ENCODE results near the gene GTSE1.
"Not testable (repeated sequence)": the region's sequence is repeated elsewhere in the genome, so short reads cannot be mapped to it uniquely, and the experiment has no call there.

GTSE1 gene

DNA sequence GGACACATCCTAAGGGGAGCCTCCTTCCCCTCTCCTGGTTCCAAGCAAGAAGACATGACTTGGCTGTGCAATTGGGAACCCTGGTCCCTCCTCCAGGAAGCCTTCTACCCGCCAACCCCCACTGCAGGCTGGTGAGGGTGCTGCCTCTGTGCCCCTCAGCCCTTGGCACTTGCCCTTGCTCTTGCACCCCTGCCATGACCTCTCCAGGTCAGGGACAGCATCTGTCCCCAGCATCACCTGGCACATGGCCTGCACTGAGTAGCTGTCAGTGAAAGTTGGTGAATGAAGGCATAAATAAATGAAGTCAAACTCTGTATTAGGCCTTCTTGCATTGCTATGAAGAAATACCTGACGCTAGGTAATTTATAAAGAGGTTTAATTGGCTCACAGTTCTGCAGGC, 1.9 kb upstream of the GTSE1 start:
- no peak for DNase-seq

DNA sequence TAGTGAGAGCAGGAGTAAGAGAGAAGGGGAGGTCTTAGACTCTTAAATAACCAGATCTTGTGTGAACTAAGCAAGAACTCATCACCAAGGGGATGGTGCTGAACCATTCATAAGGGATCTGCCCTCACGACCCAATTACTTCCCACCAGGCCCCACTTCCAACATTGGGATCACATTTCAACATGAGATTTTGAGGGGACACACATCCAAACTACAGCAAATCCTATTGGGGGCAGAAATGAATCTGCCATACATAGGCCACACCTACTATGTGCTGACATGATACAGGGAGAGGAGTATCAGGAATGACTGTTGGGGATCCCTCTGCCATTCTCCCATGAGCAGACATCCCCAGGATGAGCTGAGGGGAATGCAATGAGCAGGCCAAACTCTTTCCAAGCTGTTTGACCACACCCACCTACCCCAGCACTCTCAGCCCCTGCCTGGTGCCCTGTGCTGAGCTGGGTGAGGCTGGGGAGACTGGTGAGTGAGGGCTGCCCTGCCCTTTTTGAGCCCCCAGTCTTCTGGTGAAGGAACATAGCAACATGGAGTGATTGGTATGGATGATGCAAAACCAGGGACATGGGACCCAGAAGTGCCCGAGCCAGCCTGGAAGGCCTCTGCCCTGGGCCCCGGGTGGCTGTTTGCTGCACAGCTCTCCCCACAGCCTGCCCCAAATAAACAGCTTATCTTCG, 1.2 kb upstream of the GTSE1 start:
- DNase-seq: no peak

DNA sequence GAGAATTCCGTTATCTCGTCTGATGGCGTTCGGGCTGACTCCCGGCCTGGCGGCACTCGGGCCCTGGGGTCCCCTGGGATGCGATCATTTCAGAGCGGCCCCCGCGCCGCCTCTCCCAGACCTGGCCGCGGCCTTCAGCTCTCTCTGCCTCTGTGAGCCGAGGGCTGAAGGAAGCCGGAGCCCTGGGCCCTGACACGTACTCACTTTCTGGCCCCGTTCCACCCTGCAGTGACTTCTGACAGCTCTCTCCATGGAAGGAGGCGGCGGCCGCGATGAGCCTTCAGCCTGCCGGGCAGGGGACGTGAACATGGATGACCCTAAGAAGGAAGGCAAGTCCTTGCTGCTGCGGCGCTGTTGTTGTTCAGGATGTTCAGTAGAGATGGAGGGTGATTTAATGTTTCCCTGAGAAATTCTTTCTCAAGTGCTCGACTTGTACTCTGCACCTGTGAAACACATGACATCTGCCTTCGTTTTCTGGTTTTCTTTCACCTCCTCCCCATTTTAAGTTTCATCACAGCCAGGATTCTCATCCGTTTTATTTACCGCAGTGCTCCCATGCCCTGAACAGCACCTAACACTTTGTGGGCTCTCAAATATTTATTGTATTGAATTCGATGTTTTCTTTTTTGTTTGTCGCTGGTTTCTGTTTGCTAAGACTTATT, 612 bp downstream of the GTSE1 start:
- no peak for DNase-seq

DNA sequence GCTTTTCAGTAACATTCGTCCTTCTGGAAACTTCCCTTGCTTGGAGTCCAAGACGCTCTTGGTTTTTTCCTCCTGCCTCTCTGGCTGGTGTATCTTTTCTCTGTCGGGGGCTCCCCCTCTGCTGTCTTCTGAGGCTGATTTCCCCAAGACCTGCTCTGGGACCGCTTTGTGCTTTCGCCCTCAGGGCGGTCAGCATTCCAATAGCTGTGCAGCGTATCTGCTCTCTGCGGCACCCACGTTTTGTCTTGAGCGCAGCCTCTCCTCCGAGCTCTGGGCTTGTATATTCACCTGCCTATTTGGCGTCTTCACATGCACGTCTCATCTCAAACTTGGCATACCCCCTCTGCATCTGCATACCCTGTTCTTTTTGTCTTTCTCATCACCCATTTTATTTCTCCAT, 2.4 kb downstream of the GTSE1 start:
- no peak for DNase-seq

DNA sequence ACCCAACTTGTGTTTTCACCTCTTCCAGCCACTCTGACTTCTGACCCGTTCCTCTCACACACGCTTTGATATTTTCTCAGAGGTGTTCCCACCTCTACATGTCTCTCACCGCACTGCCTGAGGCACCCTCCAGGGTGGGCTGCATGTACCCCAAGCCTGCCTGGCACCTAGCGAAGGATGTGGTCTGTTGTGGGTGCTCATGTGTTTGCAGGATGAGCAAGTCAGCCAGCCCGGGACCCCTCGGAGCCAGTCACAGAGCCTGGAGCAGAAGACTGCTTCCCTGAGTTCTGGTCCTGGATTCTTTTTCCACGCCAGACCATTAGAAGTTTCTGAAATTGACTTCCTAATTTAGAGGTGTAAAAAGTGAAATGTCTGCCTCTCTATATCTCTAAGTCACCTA, 3.8 kb downstream of the GTSE1 start:
- DNase-seq: no peak

DNA sequence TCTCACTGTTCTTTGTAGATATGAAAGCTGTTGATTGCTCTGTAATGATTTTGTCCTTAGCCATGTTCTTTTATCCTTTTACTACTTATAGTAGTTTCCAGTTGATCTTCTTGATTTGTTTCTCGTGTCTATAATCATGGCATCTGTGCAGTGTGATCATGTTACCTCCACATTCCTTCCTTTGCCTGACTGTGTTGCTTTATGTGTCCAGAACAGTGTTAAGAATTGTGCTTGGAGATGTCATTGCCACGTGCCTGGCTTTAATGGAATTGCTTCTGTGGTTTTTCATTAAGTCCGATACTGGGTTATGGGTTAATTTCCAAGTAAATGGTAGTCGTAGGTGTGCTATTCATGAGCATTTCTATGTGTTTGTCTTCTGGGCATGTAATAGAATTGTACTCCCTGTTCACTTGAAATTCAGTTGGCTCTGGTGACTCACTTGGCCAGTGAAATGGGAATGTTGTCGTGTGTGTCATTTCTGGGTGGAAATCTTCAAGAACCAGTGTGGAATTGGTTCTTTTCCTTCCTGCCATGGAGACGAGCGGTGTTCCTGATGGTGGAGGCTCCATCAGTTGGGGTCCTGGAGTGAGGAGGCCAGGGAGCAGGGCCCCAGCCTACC, 6.8 kb downstream of the GTSE1 start:
- no peak for DNase-seq

DNA sequence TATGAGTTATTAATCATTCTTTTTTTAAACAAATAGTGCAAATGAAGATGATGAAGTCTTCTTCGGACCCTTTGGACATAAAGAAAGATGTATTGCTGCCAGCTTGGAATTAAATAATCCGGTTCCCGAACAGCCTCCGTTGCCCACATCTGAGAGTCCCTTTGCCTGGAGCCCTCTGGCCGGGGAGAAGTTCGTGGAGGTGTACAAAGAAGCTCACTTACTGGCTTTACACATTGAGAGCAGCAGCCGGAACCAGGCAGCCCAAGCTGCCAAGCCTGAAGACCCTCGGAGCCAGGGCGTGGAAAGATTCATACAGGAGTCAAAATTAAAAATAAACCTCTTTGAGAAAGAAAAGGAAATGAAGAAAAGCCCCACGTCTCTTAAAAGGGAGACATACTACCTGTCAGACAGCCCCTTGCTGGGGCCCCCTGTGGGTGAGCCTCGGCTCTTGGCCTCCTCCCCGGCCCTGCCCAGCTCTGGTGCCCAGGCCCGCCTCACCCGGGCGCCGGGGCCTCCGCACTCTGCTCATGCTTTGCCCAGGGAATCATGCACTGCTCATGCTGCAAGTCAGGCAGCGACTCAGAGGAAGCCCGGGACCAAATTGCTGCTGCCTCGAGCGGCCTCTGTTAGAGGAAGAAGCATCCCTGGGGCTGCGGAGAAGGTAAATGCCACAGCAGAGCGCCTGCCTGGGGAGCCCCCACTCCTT, 11.8 kb downstream of the GTSE1 start:
- DNase-seq: no peak

DNA sequence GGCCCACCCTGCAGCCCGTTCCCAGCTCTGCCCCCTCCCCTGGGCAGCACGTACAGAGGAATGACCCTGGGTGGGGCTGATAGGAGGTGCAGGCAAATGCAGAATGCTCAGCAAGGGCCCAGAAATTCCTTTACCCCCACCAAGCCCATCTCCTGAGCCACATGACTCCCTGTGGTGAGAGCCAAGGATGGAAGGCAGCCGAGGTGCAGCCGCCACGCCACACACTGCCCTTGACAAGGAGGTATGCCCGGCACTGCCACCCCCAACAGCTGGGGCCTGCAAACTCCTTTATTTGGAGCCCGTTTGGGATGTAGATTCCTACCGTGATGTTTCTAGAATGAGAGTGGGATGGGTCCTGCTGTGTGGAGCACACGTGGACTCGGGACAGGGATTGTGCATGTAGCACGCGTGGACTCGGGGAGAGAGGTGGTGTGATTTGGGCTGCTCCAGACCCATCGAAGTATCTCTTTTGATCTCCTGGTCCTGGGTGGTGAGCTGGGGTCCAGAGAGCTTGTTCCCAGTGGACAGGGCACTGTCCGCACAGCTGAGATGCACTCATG, 12.9 kb downstream of the GTSE1 start:
- DNase-seq: no peak

DNA sequence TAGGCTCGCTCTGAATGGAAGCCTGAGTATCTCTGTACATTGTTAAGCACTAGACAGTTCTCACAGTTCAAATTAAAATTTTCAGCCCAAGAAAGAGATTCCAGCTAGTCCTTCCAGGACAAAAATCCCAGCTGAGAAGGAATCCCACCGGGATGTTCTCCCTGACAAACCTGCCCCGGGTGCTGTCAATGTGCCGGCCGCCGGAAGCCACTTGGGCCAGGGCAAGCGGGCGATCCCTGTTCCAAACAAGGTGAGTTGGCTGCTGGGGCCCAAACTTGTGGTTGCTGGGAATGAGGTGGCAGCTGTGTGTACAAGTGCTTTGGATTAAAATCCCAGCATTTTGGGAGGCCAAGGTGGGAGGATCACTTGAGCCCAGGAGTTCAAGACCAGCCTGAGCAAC, 15.4 kb downstream of the GTSE1 start:
- DNase-seq: no peak

DNA sequence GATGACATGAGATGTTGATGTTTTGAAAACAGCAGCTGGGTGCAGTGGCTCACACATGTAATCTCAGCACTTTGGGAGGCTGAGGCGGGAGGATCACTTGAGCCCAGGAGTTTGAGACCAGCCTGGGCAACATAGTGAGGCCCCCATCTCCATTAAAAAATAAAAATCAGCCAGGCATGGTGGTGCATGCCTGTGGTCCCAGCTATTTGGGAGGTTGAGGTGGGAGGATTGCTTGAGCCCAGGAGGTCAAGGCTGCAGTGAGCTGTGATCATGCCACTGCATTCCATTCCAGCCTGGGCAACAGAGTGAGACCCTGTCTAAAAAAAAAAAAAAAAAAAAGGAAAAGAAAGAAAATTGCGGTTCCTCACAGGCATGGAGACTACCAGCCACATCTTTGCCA, 16.2 kb downstream of the GTSE1 start:
- DNase-seq: not testable (repeated sequence)

DNA sequence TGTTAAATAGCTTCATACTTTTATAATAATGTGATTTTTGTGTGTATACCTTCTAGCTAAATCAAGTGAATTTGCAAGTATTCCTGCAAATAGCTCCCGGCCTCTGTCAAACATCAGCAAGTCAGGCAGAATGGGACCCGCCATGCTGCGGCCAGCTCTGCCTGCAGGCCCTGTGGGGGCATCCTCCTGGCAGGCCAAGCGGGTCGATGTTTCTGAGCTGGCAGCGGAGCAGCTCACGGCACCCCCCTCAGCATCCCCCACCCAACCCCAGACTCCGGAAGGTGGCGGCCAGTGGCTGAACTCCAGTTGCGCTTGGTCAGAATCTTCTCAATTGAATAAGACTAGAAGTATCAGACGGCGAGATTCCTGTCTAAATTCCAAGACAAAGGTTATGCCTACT, 19.3 kb downstream of the GTSE1 start:
- no peak for DNase-seq

DNA sequence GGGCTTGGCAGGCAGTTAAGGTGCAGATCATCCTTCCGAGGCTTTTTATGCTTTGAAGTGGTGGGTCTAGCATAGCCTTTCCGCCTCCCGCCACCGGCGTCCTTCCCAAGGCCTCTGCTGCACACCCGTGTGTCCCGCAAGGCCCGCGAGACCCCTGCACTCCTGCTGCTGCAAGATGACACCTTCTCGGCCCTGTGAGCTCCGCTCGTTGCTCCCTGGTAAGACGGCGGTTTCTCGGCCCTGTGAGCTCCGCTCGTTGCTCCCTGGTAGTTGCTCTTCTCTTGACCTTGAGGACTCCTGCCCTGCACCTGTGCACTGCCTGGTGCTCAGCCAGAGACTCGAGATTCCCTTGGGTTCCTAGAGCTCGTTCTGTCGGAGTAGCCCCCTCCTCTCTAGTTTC, 21.0 kb downstream of the GTSE1 start:
- DNase-seq: no peak

DNA sequence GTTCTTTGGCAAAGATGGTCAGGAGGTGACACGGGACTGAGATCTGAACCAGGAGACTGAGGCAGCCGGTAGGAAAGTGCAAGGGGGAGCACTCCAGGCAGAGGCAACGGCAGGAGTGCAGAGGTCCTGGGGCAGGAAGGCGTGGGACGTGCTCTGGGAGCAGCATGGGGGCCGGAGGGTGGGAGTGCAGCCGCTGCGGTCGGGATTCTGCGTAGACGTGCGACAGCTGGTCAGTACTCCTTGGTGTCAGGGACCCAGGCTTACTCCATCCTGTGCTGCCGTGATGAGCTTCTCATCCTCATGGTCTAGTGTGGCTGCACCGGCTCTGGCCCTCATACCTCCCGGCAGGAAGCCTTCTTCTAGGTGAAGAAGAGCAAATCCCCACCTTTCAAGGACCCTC, 21.9 kb downstream of the GTSE1 start:
- no peak for DNase-seq

DNA sequence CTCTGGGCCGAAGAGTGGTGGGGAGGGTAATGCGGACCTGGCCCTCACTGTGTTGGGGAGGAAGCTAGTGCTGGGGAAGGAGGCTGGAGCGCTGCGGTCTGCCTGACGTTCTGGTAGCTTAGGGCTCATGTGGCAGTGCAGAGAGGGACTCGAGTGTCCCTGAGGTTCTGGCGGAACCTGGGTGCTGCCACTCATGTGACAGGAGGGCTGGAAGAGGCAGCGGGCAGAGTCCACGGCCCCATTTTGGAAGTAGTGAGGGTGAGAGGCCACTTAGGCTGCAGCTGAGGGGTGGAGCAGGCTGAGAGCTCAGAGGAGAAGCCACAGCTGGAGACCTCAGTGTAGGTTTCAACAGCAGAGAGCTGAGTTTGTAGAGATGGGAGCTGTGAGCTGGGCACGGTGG, 22.6 kb downstream of the GTSE1 start:
- no peak for DNase-seq

DNA sequence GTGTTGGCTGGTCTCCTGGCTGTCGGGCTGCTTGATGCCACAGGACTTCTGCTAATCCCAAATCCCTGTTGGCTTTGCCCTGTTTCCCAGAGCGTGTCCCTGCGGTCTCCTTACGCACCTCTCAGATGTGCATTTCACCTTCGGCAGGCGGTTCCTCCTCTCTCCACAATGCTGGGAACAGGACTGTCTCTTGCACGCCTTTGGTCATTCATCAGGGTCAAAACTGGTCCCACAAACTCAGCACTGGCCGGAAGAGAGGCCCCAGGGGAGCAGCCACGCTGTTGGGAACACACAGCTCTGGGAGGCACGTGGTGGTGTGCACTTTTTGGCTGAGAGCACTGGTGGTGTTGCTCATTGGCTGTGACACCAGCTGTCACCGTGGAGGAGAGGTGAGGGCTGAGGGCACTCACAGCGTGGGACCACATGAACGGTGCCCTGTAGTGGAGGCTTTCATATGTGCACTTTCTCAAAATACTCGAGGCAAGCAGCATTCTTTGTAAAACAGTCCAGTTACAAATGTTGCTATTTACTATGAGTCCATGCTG, 23.6 kb downstream of the GTSE1 start:
- no peak for DNase-seq

DNA sequence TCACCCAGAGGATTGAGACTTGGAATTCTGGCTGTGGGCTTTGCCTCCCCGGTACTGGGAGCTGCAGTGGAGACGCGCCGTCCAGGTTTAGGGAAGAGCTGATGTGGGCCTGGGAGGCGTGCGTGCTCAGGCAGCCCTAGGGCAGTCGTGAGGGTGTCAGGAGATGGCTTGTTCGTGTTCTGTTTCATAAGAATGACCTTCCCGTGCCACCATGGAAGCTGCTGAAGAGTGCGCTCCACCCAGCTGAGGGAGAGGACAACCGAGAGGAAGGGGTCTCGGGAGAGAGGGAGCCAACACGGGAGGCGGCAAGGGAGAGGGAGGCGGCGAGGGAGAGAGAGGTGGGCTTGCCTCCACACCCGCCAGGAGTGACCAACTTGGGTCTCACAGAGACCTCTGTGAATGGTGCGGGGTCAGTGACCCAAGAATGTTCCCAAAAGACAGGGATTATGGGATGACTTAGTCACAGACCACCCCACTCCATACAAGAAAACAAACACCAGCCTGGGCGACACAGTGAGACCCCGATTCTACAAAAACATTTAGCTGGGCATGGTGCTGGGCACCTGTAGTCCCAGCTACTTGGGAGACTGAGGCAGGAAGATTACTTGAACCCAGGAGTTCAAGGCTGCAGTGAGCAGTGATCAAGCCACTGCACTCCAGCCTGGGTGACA, 24.2 kb downstream of the GTSE1 start:
- DNase-seq: no peak

DNA sequence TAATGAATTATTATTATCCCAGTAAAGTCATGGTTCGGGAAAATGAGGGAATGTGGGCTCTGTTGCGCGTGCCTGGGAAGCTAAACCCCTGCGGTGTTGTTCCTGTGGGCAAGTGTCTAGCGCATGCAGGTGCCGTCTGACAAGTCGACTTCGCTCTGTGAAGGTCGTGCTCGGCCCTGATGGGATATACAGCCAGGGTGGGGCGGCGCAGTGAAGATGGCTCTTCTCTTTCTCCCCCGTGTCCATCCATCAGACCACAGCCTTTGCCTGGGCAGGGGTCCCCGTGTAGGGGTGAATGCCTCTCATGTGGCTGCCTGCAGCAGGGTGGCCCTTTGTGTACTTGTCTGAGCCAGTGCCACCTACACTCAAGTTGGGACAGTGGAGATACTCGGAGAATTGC, 26.0 kb downstream of the GTSE1 start:
- DNase-seq: no peak

DNA sequence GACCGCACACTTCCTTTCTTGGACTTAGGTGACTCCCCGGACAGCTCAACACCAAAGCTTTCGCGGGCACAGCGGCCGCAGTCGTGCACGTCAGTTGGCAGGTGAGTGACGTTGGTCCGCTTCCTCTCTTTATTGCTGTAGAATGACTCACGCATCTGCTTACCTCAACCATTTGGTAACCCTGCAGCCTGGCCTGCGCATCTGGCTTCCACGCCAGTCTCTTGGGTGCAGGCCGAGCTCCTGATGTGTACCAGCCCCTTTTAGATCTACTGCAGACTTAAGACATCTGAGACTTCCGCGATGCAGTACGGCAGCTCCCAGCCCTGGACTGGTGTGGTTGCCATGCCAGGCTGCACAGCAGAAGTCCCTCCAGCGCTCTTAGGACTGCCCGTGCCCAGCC, 26.5 kb downstream of the GTSE1 start:
- DNase-seq: no peak

DNA sequence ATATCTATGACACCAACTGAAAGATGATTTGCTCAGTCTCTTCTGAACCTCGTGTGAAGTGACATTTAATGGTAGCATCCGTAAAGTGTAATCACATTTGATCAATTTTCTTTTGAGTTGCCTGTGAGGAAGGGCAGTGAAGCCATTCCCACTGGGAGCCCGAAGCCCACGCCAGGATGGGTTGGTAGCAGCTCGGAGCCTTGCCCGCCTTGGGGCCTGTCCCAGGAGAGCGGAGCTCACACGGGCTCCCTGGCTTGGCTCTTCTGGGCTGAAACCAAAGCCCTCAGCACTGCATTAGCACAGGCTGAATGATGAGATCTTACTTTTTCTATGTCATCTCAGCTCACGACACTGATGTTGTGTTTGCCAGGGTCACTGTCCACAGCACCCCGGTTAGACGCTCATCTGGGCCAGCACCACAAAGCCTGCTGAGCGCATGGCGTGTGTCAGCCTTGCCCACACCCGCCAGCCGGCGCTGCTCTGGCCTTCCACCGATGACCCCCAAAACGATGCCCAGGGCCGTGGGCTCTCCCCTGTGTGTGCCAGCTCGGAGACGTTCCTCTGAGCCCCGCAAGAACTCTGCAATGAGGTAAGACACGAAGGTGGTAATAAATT, 29.5 kb downstream of the GTSE1 start:
- DNase-seq: no peak

DNA sequence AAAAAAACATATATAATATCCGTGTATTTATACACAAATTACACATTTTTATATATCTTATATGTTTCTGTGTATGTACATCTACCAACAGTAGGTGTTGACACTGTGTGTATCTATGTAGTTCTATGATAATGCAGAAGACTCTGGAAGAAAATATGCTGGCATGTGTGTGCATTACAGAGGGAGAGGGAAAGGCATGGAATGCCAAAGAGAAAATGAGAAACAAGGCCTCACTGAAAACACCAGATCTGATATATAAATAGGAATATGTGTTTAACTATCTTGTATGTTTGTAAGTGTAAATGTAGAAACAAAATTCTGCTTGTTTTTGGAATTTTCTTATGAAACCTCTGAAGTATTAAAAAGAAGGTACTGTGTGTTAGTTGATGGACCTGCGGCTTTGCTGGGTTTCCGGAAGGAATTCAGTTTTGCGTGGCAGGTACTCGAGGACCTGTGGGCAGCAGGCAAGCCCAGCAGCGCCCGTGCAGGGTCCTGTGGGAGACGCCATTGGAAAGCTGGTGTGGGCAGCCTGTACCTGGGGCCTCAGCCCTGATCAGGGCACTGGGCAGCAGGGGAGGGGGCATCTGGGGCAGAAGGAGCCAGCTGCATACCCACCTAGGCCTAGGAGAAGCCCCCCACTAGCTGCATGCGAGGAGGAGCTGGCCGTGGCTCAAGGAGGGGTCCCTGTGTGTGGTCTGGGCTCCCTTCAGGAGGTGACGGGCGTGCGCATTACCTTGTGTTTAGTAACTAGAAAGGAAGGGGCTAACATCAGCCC, 31.2 kb downstream of the GTSE1 start:
- no peak for DNase-seq

DNA sequence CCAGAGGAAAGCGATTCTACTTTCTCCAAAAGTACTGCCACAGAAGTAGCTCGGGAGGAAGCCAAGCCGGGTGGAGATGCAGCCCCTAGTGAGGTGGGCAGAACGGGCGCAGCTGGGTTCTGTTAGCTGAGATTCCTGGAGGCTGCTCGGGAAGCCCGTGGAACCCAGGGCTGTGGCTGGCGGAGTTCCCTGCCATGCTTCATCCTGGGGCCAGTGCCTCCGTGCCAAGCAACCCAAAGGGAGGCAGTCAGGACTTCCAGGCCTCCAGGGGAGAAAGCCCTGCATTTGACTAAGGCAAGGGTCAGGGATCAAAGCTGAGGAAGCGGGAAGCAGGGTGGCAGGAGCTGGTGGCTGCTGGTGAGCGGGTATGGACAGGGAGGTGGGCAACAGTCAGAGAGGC, 32.1 kb downstream of the GTSE1 start:
- DNase-seq: no peak

Data from activated CD8-positive, alpha-beta memory T cell treated with anti-CD3 and anti-CD28 coated beads for 24 hours (primary cell).